Measurements from ENCODE around the gene ANKIB1.
"Not testable (repeated sequence)": the region's sequence is repeated elsewhere in the genome, so short reads cannot be mapped to it uniquely, and the experiment has no call there.

The ANKIB1 gene

DNA sequence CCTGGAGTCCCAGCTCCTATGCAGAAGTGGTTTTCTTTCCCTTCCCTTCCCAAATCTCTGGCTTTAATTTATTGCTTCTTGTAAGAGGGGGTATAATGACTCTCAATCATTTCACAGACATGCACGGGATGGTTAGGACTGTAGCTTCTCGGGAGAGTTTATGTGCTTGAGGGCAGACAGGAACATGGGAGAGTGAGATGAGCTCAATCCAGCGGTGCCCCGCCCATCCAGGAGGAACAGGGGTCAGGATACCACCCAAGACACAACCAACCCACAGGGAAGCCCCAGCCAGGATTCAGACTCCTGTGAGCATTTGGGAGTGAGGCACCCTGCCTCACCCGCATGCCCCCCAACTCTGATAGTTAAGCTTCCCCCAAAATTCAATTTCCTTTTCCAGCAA lies 167.8 kb downstream of the ANKIB1 start:
- no peak for DNase-seq

DNA sequence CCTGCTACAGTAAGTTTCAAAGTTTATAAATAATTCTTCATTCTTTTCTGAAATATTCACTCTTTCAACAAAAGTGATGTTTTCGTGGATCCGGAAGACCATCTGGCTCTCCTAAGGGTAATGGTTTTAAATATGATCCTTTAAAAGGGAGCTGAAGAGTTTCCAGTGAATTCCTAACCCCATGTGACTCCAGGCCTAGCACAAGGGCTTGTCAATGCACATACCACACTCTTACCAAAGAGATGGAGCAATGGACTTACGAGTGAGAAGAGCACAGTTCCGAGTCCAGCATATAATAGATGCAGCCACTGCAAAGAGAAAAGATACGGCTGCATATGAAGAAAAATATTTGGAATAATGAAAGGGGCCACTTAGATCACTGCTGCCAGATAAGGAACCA lies 169.5 kb downstream of the ANKIB1 start:
- DNase-seq = no peak

DNA sequence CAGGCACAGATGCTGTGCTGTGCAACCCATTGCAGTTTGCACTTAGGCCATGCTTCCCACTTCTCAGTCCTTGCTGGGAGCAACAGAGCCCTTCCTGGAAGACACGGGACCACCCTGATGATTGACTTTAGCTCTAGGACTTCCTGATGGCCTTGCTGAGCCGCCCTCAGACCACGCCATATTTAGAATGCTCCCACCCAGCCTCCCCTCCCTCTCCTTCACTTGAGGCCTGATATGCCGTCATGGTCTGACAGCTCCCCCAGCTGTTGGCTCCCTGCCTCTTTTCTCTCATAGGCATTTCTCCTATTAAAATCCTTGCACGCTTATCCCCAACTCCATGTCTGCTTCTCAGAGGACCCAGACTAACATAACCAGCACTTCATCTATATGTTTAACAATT lies 172.1 kb downstream of the ANKIB1 start:
- DNase-seq = no peak

GRCh38 chr7:92421676-92422435 lies 176.1 kb downstream of the ANKIB1 start:
- DNase-seq = no peak

DNA sequence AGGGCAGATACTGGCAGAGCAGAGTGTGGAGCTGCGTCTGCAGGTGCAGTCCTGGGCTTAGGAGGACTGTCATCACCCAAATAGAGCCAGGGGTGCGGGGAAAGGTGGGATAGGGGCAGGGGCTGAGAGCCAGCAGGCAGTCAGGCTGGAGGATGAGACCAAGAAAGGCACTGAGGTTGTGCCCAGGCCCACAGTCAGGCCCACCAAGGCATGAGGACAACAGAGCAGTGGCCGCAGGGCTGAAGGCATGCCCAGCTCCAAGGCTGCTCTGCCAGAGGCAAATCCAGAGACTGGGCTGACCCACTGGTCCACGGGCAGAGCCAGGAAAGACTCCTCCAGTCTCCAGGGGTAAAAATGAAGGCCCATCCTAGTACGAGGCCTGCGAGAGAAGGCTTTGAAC lies 177.2 kb downstream of the ANKIB1 start:
- DNase-seq = no peak

- no peak for DNase-seq
Observed at GRCh38 chr7:92423710-92424131, 177.9 kb downstream of the ANKIB1 start.

DNA sequence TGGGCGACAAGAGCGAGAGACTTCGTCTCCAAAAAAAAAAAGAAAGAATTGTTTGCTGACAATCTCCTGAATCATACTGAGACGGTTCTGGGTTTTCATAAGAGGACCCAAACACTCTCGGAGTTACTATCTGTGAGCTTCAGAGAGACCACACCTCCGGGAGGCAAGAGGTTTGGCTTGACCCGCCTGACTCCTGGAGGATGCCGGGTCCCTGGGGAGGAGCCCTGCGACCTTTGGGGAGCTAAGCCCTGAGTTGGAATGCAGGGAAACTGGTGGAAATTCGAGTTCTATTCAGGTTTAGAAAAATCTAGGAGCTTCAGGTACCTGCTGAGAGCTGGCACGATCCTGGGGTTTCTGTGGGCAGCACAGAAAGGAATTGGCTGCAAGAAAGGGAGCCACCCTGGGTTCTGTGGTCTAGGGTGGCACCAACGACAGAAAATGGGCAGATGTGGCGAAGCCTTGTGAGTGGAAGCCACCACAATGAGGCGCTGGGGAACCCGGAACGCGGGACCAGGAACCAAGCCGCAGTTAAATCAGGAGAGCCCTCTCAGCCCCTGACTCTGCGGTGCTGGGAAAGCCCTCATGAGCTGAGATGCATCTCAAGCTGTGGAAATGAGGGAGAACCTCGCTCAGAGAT lies 179.7 kb downstream of the ANKIB1 start:
- no peak for DNase-seq

GRCh38 chr7:92427193-92427592 lies 181.4 kb downstream of the ANKIB1 start:
- no peak for DNase-seq

GRCh38 chr7:92432299-92432946 lies 186.6 kb downstream of the ANKIB1 start:
- no peak for DNase-seq

DNA sequence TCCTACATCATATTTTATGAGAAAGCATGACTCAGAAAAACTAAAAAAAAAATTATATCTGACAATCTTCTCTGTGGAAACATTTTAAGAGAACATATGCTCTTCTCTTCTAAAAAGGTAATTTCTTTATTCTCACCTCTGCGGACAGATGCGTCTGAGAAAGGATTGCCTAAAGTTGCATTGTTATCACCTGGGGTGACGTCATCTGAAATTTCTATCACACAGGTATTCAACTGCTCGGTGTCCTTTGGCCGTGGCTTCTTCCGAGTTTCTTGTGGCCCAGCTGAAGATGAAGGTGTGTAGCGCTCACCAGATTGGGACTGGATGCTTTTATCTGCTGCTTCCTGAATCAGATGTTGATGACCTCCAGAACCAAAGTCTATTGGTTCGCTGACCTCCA lies 187.2 kb downstream of the ANKIB1 start:
- DNase-seq = no peak

DNA sequence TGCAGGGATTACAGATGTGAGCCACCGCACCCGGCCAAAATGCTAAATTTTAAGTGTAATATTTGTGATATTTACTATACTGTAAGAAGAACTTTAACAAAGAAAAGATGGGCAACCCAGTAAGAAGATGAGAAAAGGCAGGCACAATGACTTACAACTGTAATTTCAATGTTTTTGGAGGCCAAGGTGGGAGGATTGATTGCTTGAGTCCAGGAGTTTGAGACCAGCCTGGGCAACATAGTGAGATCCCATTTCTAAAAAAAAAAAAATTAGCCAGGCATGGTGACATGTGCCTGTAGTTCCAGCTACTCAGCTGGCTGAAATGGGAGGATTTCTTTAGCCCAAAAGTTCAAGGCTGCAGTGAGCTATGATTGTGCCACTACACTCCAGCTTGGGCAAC lies 189.8 kb downstream of the ANKIB1 start:
- no peak for DNase-seq

- DNase-seq = no peak
Observed at GRCh38 chr7:92436612-92437445, 191.1 kb downstream of the ANKIB1 start.

- DNase-seq = no peak
Observed at GRCh38 chr7:92437956-92438491, 192.2 kb downstream of the ANKIB1 start.

GRCh38 chr7:92442720-92443119 lies 196.9 kb downstream of the ANKIB1 start:
- not testable (repeated sequence) for DNase-seq

DNA sequence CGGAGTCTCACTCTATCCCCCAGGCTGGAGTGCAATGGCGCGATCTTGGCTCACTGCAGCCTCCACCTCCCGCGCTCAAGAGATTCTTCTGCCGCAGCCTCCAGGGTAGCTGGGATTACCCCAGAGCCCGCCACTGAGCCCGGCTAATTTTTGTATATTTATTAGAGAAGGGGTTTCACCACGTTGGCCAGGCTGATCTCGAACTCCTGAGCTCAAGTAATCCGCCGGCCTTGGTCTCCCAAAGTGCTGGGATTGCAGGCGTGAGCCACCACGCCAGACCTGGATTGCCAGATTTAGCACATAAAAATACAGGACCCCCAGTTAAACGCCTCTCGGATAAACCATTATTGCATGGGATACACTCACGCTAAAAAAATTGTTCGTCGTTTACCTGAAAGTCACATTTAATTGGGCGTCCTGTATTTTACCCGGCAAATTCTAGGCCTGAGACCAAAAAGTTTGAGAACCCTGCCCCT lies 201.1 kb downstream of the ANKIB1 start:
- no peak for DNase-seq

GRCh38 chr7:92447345-92448204 lies 201.8 kb downstream of the ANKIB1 start, which contains the start of gene GATAD1:
TSS of gene GATAD1 (plus strand) at chr7:92447482. CDS start at chr7:92447730, 248 bp downstream.
- peak; percentile 71 for DNase-seq

DNA sequence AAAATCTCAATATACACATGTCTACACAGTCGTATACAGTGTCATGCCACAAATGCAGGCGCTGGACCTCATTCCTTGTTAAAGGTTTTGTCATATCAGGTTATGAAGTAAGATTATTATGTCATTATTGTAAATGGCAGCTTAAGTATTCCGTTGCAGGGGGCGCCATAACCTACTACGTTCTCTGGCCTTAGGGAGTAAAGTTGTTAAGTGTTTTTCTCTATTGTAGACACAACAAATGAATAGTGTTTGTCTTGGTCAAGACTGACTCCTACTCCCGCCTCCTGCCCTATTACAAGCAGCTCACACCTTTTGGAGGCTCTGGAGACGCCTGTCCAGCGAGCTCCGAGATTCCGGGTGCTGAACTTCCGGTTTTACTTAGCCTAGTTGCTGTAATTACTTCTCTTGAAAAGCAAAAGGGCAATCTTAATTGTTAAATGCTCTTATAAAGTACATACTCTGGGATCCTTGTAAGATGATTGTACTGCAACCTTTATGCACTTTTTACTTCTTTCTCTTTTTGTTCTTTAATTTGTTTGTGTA lies 202.5 kb downstream of the ANKIB1 start:
- peak; percentile 44 for DNase-seq

Data from T-helper 9 cell (primary cell).